ENCODE data around the gene GIMAP1.

Gene GIMAP1

GRCh38 chr7:150719960-150720891 lies 3.8 kb downstream of the GIMAP1 start:
- Histone ChIP-seq H3K4me3 (no peak overlapping the region), H3K27ac (no peak overlapping the region)

- H3K4me3 ChIP-seq, result no peak overlapping the region
- H3K27ac ChIP-seq, result peak overlapping the region in 2 of 21 experiments; percentile 0 to 42
These were observed 5.6 kb downstream of the GIMAP1 start for GRCh38 chr7:150721970-150722373.

GRCh38 chr7:150722431-150722931 lies 6.1 kb downstream of the GIMAP1 start:
- Histone ChIP-seq H3K4me3 (no peak overlapping the region), H3K27ac (peak overlapping the region in 3 of 21 experiments; percentile 0 to 55 (median 42))

- Histone ChIP-seq H3K4me3 (no peak overlapping the region), H3K27ac (no peak overlapping the region)
These were observed 7.1 kb downstream of the GIMAP1 start for GRCh38 chr7:150723467-150723866.

- Histone ChIP-seq H3K27ac (no peak overlapping the region), H3K4me3 (no peak overlapping the region)
These were observed 11.0 kb downstream of the GIMAP1 start for GRCh38 chr7:150727381-150727780.

- Histone ChIP-seq H3K4me3 (no peak overlapping the region), H3K27ac (no peak overlapping the region)
These were observed 11.6 kb downstream of the GIMAP1 start for GRCh38 chr7:150728011-150728410.

GRCh38 chr7:150728609-150729008 lies 12.2 kb downstream of the GIMAP1 start:
- Histone ChIP-seq H3K27ac (no peak overlapping the region), H3K4me3 (no peak overlapping the region)

GRCh38 chr7:150731916-150732315 lies 15.5 kb downstream of the GIMAP1 start:
- Histone ChIP-seq H3K4me3 (no peak overlapping the region), H3K27ac (peak overlapping the region in 6 of 21 experiments; percentile 2 to 69 (median 48))

- Histone ChIP-seq H3K27ac (peak overlapping the region in 3 of 21 experiments; percentile 5 to 69 (median 55)), H3K4me3 (no peak overlapping the region)
These were observed 16.5 kb downstream of the GIMAP1 start for GRCh38 chr7:150732786-150733481.

GRCh38 chr7:150733482-150734095 lies 17.2 kb downstream of the GIMAP1 start:
- H3K4me3 ChIP-seq, result no peak overlapping the region
- H3K27ac ChIP-seq, result peak overlapping the region in 1 of 21 experiments; percentile 69

GRCh38 chr7:150734254-150734653 lies 17.8 kb downstream of the GIMAP1 start:
- peak overlapping the region in 1 of 21 experiments; percentile 20 for H3K27ac ChIP-seq
- H3K4me3 ChIP-seq, result no peak overlapping the region

GRCh38 chr7:150735596-150736358 lies 19.4 kb downstream of the GIMAP1 start:
- peak overlapping the region in 7 of 21 experiments; percentile 6 to 97 (median 90) for H3K27ac ChIP-seq
- no peak overlapping the region for H3K4me3 ChIP-seq

- H3K27ac ChIP-seq, result peak overlapping the region in 19 of 21 experiments; percentile 15 to 97 (median 83)
These were observed 20.5 kb downstream of the GIMAP1 start for GRCh38 chr7:150736864-150737263.

GRCh38 chr7:150737265-150738055 lies 21.0 kb downstream of the GIMAP1 start, which contains the start of gene GIMAP5:
Gene GIMAP5, plus strand, starts transcription at chr7:150737418. Its CDS starts 3,467 bp downstream, at chr7:150740885.
- Histone ChIP-seq H3K27ac (peak within 1 kb of the TSS; percentile 42 to 97 (median 82)), H3K4me3 (peak within 1 kb of the TSS; percentile 23 to 54 (median 38))

More at GRCh38 chr7:150736864-150737263, 20.5 kb downstream of the GIMAP1 start:
- peak overlapping the region; percentile 23 to 54 (median 38) for H3K4me3 ChIP-seq

GRCh38 chr7:150738092-150738491 lies 21.7 kb downstream of the GIMAP1 start:
- peak overlapping the region; percentile 42 to 97 (median 82) for H3K27ac ChIP-seq
- peak overlapping the region; percentile 23 to 54 (median 38) for H3K4me3 ChIP-seq

- Histone ChIP-seq H3K4me3 (peak overlapping the region; percentile 23 to 54 (median 38)), H3K27ac (peak overlapping the region; percentile 31 to 97 (median 82))
These were observed 22.2 kb downstream of the GIMAP1 start for GRCh38 chr7:150738591-150739001.

- Histone ChIP-seq H3K4me3 (peak overlapping the region; percentile 23 to 54 (median 38)), H3K27ac (peak overlapping the region in 19 of 21 experiments; percentile 1 to 97 (median 82))
These were observed 22.6 kb downstream of the GIMAP1 start for GRCh38 chr7:150739033-150739432.

- Histone ChIP-seq H3K27ac (peak overlapping the region in 14 of 21 experiments; percentile 1 to 97 (median 83)), H3K4me3 (peak overlapping the region in 6 of 7 experiments; percentile 10 to 54 (median 38))
These were observed 23.6 kb downstream of the GIMAP1 start for GRCh38 chr7:150740053-150740452.

Measured in skin epidermis (tissue), 12 donors.